H1 (cell line): ENCODE measurements around the gene TLE5. TPM values are rescaled to one million over a fixed set of nuclear protein-coding genes. Genes with fewer than 3 reads are reported as not detected.

Source experiments
- CTCF ChIA-PET: fragments of 300-600 bp; sonication (Branson Sonifier 250); formaldehyde crosslinking; loops from one replicate; lab custom pipeline; 2021; ENCODE audit not compliant: partially characterized antibody; lab: Charles Lee
- POLR2A ChIA-PET: fragments of 300-600 bp; sonication (Branson Sonifier 250); formaldehyde crosslinking; loops from one replicate; lab custom pipeline; 2021; ENCODE audit warnings: inconsistent platforms; ENCODE audit not compliant: partially characterized antibody; lab: Charles Lee
- DNase-seq, 2 experiments: peaks; one replicate each; pipeline versions ENCODE4 v3.0.0 to v3.0.0-alpha.2; 2010 to 2022; ENCODE audit warnings: low spot score in 2 of 2, low read depth in 1 of 2, mixed read lengths in 1 of 2
- FAIRE-seq: peaks from 2 replicates; lab custom pipeline; 2011; peaks lifted over from hg19 to GRCh38; lab: Jason Lieb, UNC
- H2AFZ ChIP-seq: 2 replicates; pipeline ENCODE4 v1.8.1; 2012; ENCODE audit warnings: low read length, inconsistent platforms
- H2AK5ac ChIP-seq: 2 replicates; pipeline ENCODE4 v1.6.1; 2013; ENCODE audit warnings: low read depth, low read length
- H2BK120ac ChIP-seq: replicated peaks from 2 replicates; pipeline ENCODE3; 2013; ENCODE audit warnings: low read depth, low read length, inconsistent platforms
- H2BK12ac ChIP-seq: 2 replicates; pipeline ENCODE4 v1.6.1; 2013; ENCODE audit warnings: low read depth, low read length
- H2BK15ac ChIP-seq: 2 replicates; pipeline ENCODE4 v1.6.1; 2013; ENCODE audit warnings: low read length
- H2BK20ac ChIP-seq: 2 replicates; pipeline ENCODE4 v1.6.1; 2013; ENCODE audit warnings: low read length
- H2BK5ac ChIP-seq: 2 replicates; pipeline ENCODE4 v1.6.1; 2013; ENCODE audit warnings: low read depth, low read length
- H3K14ac ChIP-seq: 2 replicates; pipeline ENCODE4 v1.6.1; 2013; ENCODE audit warnings: inconsistent platforms; ENCODE audit not compliant: insufficient read length
- H3K18ac ChIP-seq: 2 replicates; pipeline ENCODE4 v1.6.1; 2013; ENCODE audit warnings: low read length; ENCODE audit errors: extremely low read depth
- H3K23ac ChIP-seq: 2 replicates; pipeline ENCODE4 v1.6.1; 2013; ENCODE audit warnings: inconsistent platforms; ENCODE audit not compliant: insufficient read length
- H3K23me2 ChIP-seq: 2 replicates; pipeline ENCODE4 v1.6.1; 2013; ENCODE audit warnings: low read depth, low read length
- H3K27ac ChIP-seq: 2 replicates; pipeline ENCODE4 v1.6.1; 2011; ENCODE audit warnings: low read depth, low read length, inconsistent platforms
- H3K27me3 ChIP-seq, 4 experiments: replicated peaks in 1 of 4; 1 replicate in 1 of 4; 2 replicates in 3 of 4; pipeline versions ENCODE4 v1.6.1 to v1.8.1; 2011 to 2013; ENCODE audit warnings: low read length in 3 of 4, mild to moderate bottlenecking in 3 of 4, inconsistent platforms in 2 of 4, mixed read lengths in 2 of 4, moderate library complexity in 1 of 4; ENCODE audit not compliant: control insufficient read depth in 3 of 4, insufficient read depth in 3 of 4; ENCODE audit errors: extremely low read depth in 1 of 4
- H3K36me3 ChIP-seq, 4 experiments: 2 replicates each; pipeline versions ENCODE4 v1.6.1 to v1.8.1; 2011 to 2013; ENCODE audit warnings: mild to moderate bottlenecking in 4 of 4, low read length in 3 of 4, moderate library complexity in 2 of 4, control low read depth in 1 of 4, inconsistent platforms in 1 of 4; ENCODE audit not compliant: insufficient read depth in 4 of 4, control insufficient read depth in 2 of 4
- H3K4ac ChIP-seq: replicated peaks from 2 replicates; pipeline ENCODE3; 2013; ENCODE audit warnings: low read length, low read depth, mixed read lengths, inconsistent platforms; ENCODE audit not compliant: insufficient read length
- H3K4me1 ChIP-seq, 4 experiments: replicated peaks in 1 of 4; 1 replicate in 1 of 4; 2 replicates in 3 of 4; pipeline versions ENCODE4 v1.6.1 to v1.8.1; 2011 to 2013; ENCODE audit warnings: low read length in 3 of 4, inconsistent platforms in 2 of 4, mixed read lengths in 1 of 4; ENCODE audit not compliant: insufficient read depth in 4 of 4, control insufficient read depth in 3 of 4
- H3K4me2 ChIP-seq, 2 experiments: 2 replicates each; pipeline versions ENCODE4 v1.6.1 to v1.8.1; 2011 to 2013; ENCODE audit warnings: low read depth in 2 of 2, low read length in 2 of 2, control low read depth in 1 of 2, inconsistent platforms in 1 of 2, mild to moderate bottlenecking in 1 of 2; ENCODE audit not compliant: insufficient read depth in 1 of 2
- H3K4me3 ChIP-seq, 4 experiments: fragments of 200-600, 300-600 bp in 1 of 4; sonication (generic), shearing (Covaris generic), sonication (Bioruptor Twin) in 1 of 4; 2 replicates each; pipeline versions ENCODE4 v1.5.1 to v1.8.1; 2011 to 2016; ENCODE audit warnings: low read length in 4 of 4, low read depth in 3 of 4, control low read depth in 2 of 4, inconsistent platforms in 2 of 4, mild to moderate bottlenecking in 2 of 4, mixed read lengths in 1 of 4, moderate library complexity in 1 of 4; ENCODE audit not compliant: insufficient read depth in 2 of 4; ENCODE audit errors: extremely low read depth in 1 of 4
- H3K56ac ChIP-seq: replicated peaks from 2 replicates; pipeline ENCODE3; 2013; ENCODE audit warnings: low read depth, mild to moderate bottlenecking, mixed read lengths, low read length, inconsistent platforms; ENCODE audit not compliant: insufficient read length
- H3K79me1 ChIP-seq: 2 replicates; pipeline ENCODE4 v1.6.1; 2013; ENCODE audit warnings: low read depth, low read length, control low read depth
- H3K79me2 ChIP-seq, 2 experiments: 2 replicates each; pipeline versions ENCODE4 v1.6.1 to v1.8.1; 2012 to 2013; ENCODE audit warnings: low read length in 2 of 2, mild to moderate bottlenecking in 2 of 2, inconsistent platforms in 1 of 2; ENCODE audit not compliant: insufficient read depth in 2 of 2, control insufficient read depth in 1 of 2
- H3K9ac ChIP-seq, 4 experiments: replicated peaks in 1 of 4; 1 replicate in 1 of 4; 2 replicates in 3 of 4; pipeline versions ENCODE4 v1.6.1 to v1.8.1; 2011 to 2013; ENCODE audit warnings: low read depth in 3 of 4, low read length in 3 of 4, control low read depth in 2 of 4, mild to moderate bottlenecking in 2 of 4, moderate library complexity in 2 of 4, inconsistent platforms in 1 of 4; ENCODE audit errors: extremely low read depth in 1 of 4
- H3K9me3 ChIP-seq, 2 experiments: 2 replicates each; pipeline versions ENCODE4 v1.6.1 to v1.8.1; 2012 to 2013; ENCODE audit warnings: mild to moderate bottlenecking in 2 of 2, moderate library complexity in 2 of 2, control low read depth in 1 of 2, inconsistent platforms in 1 of 2, low read depth in 1 of 2, low read length in 1 of 2, mixed read lengths in 1 of 2; ENCODE audit not compliant: insufficient read depth in 2 of 2
- H4K20me1 ChIP-seq, 2 experiments: replicated peaks in 1 of 2; 2 replicates each; pipeline versions ENCODE3 to v1.8.1; 2011 to 2013; ENCODE audit warnings: inconsistent platforms in 2 of 2, low read length in 2 of 2, mild to moderate bottlenecking in 1 of 2; ENCODE audit not compliant: insufficient read depth in 2 of 2, control insufficient read depth in 1 of 2
- H4K5ac ChIP-seq: 2 replicates; pipeline ENCODE4 v1.6.1; 2013; ENCODE audit warnings: low read length, low read depth, mixed read lengths, inconsistent platforms; ENCODE audit not compliant: insufficient read length
- H4K8ac ChIP-seq: 2 replicates; pipeline ENCODE4 v1.8.0; 2013; ENCODE audit warnings: mild to moderate bottlenecking, moderate library complexity, low read length, inconsistent platforms; ENCODE audit not compliant: insufficient read depth; ENCODE audit errors: extremely low read depth
- H4K91ac ChIP-seq: replicated peaks from 2 replicates; pipeline ENCODE3; 2013; ENCODE audit warnings: low read length, mixed read lengths, inconsistent platforms; ENCODE audit not compliant: insufficient read length
- CTBP2 ChIP-seq: IDR thresholded peaks from 2 replicates; pipeline ENCODE4 v1.7.0; 2011; ENCODE audit warnings: borderline replicate concordance, mild to moderate bottlenecking, moderate library complexity, mixed read lengths, low read length; ENCODE audit not compliant: insufficient read depth, insufficient read length
- GTF2F1 ChIP-seq: IDR thresholded peaks from 2 replicates; pipeline ENCODE4 v1.6.1; 2012; ENCODE audit warnings: low read depth, low read length, improper control_type of control experiment, borderline replicate concordance
- KDM1A ChIP-seq: fragments of 200-600, 300-600 bp; sonication (generic); IDR thresholded peaks from 2 replicates; pipeline ENCODE4 v1.7.1; 2016; ENCODE audit warnings: mild to moderate bottlenecking, low read length, borderline replicate concordance
- KDM4A ChIP-seq: IDR thresholded peaks from one replicate; pipeline ENCODE4 v1.7.1; 2012; ENCODE audit warnings: low read depth, mild to moderate bottlenecking, moderate library complexity, low read length, inconsistent platforms; ENCODE audit not compliant: severe bottlenecking
- RXRA ChIP-seq: IDR thresholded peaks from 2 replicates; pipeline ENCODE4 v1.6.1; 2011; ENCODE audit warnings: low read depth, mild to moderate bottlenecking, low read length, moderate library complexity; ENCODE audit not compliant: insufficient read depth
- WGBS, 2 experiments: shearing (Covaris generic) in 1 of 2; methylation state at CpG; one replicate each; pipeline versions ENCODE4 v1.1.6 to v1.1.7; 2013 to 2015; ENCODE audit warnings: low lambda C conversion rate in 2 of 2, mixed read lengths in 2 of 2, inconsistent platforms in 1 of 2, low coverage in 1 of 2, missing lambda C conversion rate in 1 of 2; ENCODE audit not compliant: insufficient replicate concordance in 2 of 2, insufficient coverage in 1 of 2, insufficient read length in 1 of 2; ENCODE audit errors: extremely low coverage in 1 of 2, missing lambda C conversion rate in 1 of 2; 5-methylcytosine and 5-hydroxymethylcytosine counted together
- polyA plus RNA-seq, 7 experiments: library from polyadenylated mRNA; depleted of rRNA in 3 of 7; stranded (reverse) in 5 of 7; unstranded in 2 of 7; fragments of >200 nt in 5 of 7; fragments of 200-250 nt in 2 of 7; gene quantifications; 1 replicate in 5 of 7; 2 replicates in 1 of 7; 4 replicates in 1 of 7; pipeline versions ENCODE4 v1.2.1 to v1.2.3, GENCODE V29; 2011 to 2013; ENCODE audit warnings: missing spikeins in 2 of 7, mixed read lengths in 2 of 7
- total RNA-seq: library from RNA; stranded (reverse); fragmentation: NEBNext Ultra II Directional; extraction: Animal tissue kit (Norgen Biotek cat#: 25700); gene quantifications from 2 replicates; pipeline ENCODE4 v1.2.1, GENCODE V29; 2021

TLE5 gene
- total and polyA plus RNA-seq, 2 of the 8 experiments (the other 6 are each of a cell fraction or from before 2014, with no cell fraction given): 187 to 285 TPM

- H3K18ac ChIP-seq: peak overlapping the region; percentile 71
- ChIA-PET CTCF (interaction anchor here (0.8 to 1.6 kb wide), 7 partner anchors 9 to 409 kb away, joined by 3 to 10 read pairs (median 6); no protein-coding TSS in a partner anchor), POLR2A (interaction anchor here (0.6 to 4.4 kb wide), 8 partner anchors 8 to 69 kb away, joined by 3 to 56 read pairs (median 4); partner anchors contain the start of gene TLE6)
- no peak overlapping the region for H3K56ac ChIP-seq
- H3K9ac ChIP-seq: no peak overlapping the region
- peak overlapping the region; percentile 59 to 63 for H3K4me2 ChIP-seq
- peaks cover 7 to 18% (median 9%) of the 10 kb centered on the region in 4 experiments; a peak in 6 of 7 replicates for H3K4me1 ChIP-seq
- H2AK5ac ChIP-seq: no peak overlapping the region
- H3K9me3 ChIP-seq: no peaks in the 10 kb centered on the region
- H2BK20ac ChIP-seq: 0 out of 2 replicates have a peak overlapping the region, but pooled peaks have one; percentile 90
- peak overlapping the region; percentile 19 for H2BK120ac ChIP-seq
- peaks cover 0 to 2% (median 0%) of the 10 kb centered on the region in 4 experiments; a peak in 3 of 7 replicates for H3K27me3 ChIP-seq
- H3K36me3 ChIP-seq: no peaks in the 10 kb centered on the region
- H3K79me2 ChIP-seq: no peaks in the 10 kb centered on the region
- H3K23me2 ChIP-seq: peaks cover 9% of the 10 kb centered on the region; the same call in 1 of the 2 replicates
- H3K27ac ChIP-seq: no peak overlapping the region
- H3K4me3 ChIP-seq: peak overlapping the region in 2 of 4 experiments; percentile 14 to 51; a peak in 3 of 8 replicates
- H3K79me1 ChIP-seq: no peaks in the 10 kb centered on the region
- FAIRE-seq (no peak), DNase-seq (peak in 1 of 2 experiments; percentile 76)
- no peaks in the 10 kb centered on the region for H4K20me1 ChIP-seq
- H3K14ac ChIP-seq: no peak overlapping the region
- H3K4ac ChIP-seq: peak overlapping the region; percentile 90
- 12% methylated on average over 11 of the region's 16 CpGs; no CpG with 5 or more reads in 1 of the 2 experiments for WGBS, 2 experiments
- peak overlapping the region; percentile 31 for H4K5ac ChIP-seq
- H2AFZ ChIP-seq: no peak overlapping the region
- H2BK15ac ChIP-seq: no peak overlapping the region; the same call in 1 of the 2 replicates
- H2BK12ac ChIP-seq: 0 out of 2 replicates have a peak overlapping the region, but pooled peaks have one; percentile 80
- H4K91ac ChIP-seq: peak overlapping the region; percentile 87
- no peak overlapping the region for H4K8ac ChIP-seq
- peak overlapping the region; percentile 84; the same call in 1 of the 2 replicates for H2BK5ac ChIP-seq
- TF ChIP-seq RXRA (no peak), GTF2F1 (no peak), KDM1A (peak; percentile 65; the same call in 1 of the 2 replicates), KDM4A (peak; percentile 11), CTBP2 (peak; percentile 67)
- H3K23ac ChIP-seq: no peak overlapping the region
Observed at GRCh38 chr19:3045885-3046697, 16.2 kb downstream of the TLE5 start.
